Endothelial cell of umbilical vein (primary cell): ENCODE results near the gene AMH. TPM values are rescaled to one million over a fixed set of nuclear protein-coding genes. Genes with fewer than 3 reads are reported as not detected.

Experiments
- BruUV-seq: library from RNA; stranded (reverse); fragments of 400-500 nt; replicated peaks from 2 replicates; lab custom pipeline; 2021; lab: Mats Ljungman, UMichigan
- CTCF ChIA-PET: fragments of 300-600, 350-600 bp; sonication (Branson Sonifier 250); formaldehyde crosslinking; loops from one replicate; lab custom pipeline; 2021; ENCODE audit warnings: antibody characterized with exemption, inconsistent platforms; lab: Charles Lee
- POLR2A ChIA-PET: fragments of 300-600, 350-600 bp; sonication (Branson Sonifier 250); formaldehyde crosslinking; loops from one replicate; lab custom pipeline; 2021; ENCODE audit warnings: antibody characterized with exemption, inconsistent platforms; lab: Charles Lee
- DNase-seq: peaks from one replicate; pipeline ENCODE4 v3.0.0-alpha.2; 2011; ENCODE audit warnings: low read depth, low spot score
- FAIRE-seq: peaks from 2 replicates; lab custom pipeline; 2011; peaks lifted over from hg19 to GRCh38; lab: Jason Lieb, UNC
- H2AFZ ChIP-seq: 2 replicates; pipeline ENCODE4 v1.6.0; 2012; ENCODE audit warnings: low read depth, low read length, control low read depth, inconsistent platforms
- H3K27ac ChIP-seq: 2 replicates; pipeline ENCODE4 v1.5.1; 2011; ENCODE audit warnings: low read depth, mild to moderate bottlenecking, control low read depth, low read length, moderate library complexity; ENCODE audit not compliant: insufficient read depth
- H3K27me3 ChIP-seq, 2 experiments: 2 replicates each; pipeline versions ENCODE4 v1.6.0 to v1.6.1; 2011; ENCODE audit warnings: low read length in 2 of 2, mixed read lengths in 1 of 2; ENCODE audit not compliant: control insufficient read depth in 2 of 2, insufficient read depth in 2 of 2
- H3K36me3 ChIP-seq, 2 experiments: 2 replicates in 1 of 2; 3 replicates in 1 of 2; pipeline ENCODE4 v1.5.1; 2011; ENCODE audit warnings: low read length in 2 of 2, mild to moderate bottlenecking in 1 of 2, moderate library complexity in 1 of 2; ENCODE audit not compliant: control insufficient read depth in 2 of 2, insufficient read depth in 2 of 2; ENCODE audit errors: extremely low read depth in 1 of 2
- H3K4me1 ChIP-seq: 3 replicates; pipeline ENCODE4 v1.5.1; 2011; ENCODE audit warnings: mild to moderate bottlenecking, low read length; ENCODE audit not compliant: control insufficient read depth, insufficient read depth; ENCODE audit errors: extremely low read depth
- H3K4me2 ChIP-seq: 2 replicates; pipeline ENCODE4 v1.6.1; 2011; ENCODE audit warnings: low read length, control low read depth, mixed read lengths; ENCODE audit not compliant: insufficient read depth
- H3K4me3 ChIP-seq, 3 experiments: fragments of 200-600 bp in 1 of 3; sonication (generic), shearing (Covaris generic) in 1 of 3; replicated peaks in 1 of 3; 2 replicates each; pipeline ENCODE4 v1.5.1; 2011 to 2016; ENCODE audit warnings: control low read depth in 3 of 3, low read length in 3 of 3, mild to moderate bottlenecking in 2 of 3, inconsistent platforms in 1 of 3, low read depth in 1 of 3, moderate library complexity in 1 of 3; ENCODE audit not compliant: insufficient read depth in 1 of 3
- H3K79me2 ChIP-seq: 2 replicates; pipeline ENCODE4 v1.6.0; 2012; ENCODE audit warnings: low read length, inconsistent platforms; ENCODE audit not compliant: control insufficient read depth, insufficient read depth
- H3K9ac ChIP-seq: replicated peaks from 2 replicates; pipeline ENCODE3; 2011; ENCODE audit warnings: low read length, control low read depth; ENCODE audit not compliant: insufficient read depth; ENCODE audit errors: extremely low read depth
- H3K9me1 ChIP-seq: replicated peaks from 3 replicates; pipeline ENCODE4 v1.6.0; 2011; ENCODE audit warnings: mild to moderate bottlenecking, low read length; ENCODE audit not compliant: control insufficient read depth, insufficient read depth; ENCODE audit errors: extremely low read depth
- H3K9me3 ChIP-seq: replicated peaks from 2 replicates; pipeline ENCODE4 v1.5.1; 2012; ENCODE audit warnings: low read length, inconsistent platforms; ENCODE audit not compliant: control insufficient read depth, insufficient read depth
- H4K20me1 ChIP-seq: replicated peaks from 2 replicates; pipeline ENCODE3; 2011; ENCODE audit warnings: mild to moderate bottlenecking, low read length; ENCODE audit not compliant: control insufficient read depth, insufficient read depth; ENCODE audit errors: extremely low read depth
- EZH2 ChIP-seq: IDR thresholded peaks from 2 replicates; pipeline ENCODE4 v1.6.1; 2012; ENCODE audit warnings: borderline replicate concordance, low read depth, mild to moderate bottlenecking, moderate library complexity, low read length, inconsistent platforms; ENCODE audit not compliant: severe bottlenecking
- FOS ChIP-seq: IDR thresholded peaks from 2 replicates; pipeline ENCODE4 v1.6.1; 2011; ENCODE audit warnings: mild to moderate bottlenecking, low read length, moderate library complexity, borderline replicate concordance; ENCODE audit not compliant: insufficient read depth
- GATA2 ChIP-seq: IDR thresholded peaks from 2 replicates; pipeline ENCODE4 v1.7.0; 2011; ENCODE audit warnings: low read depth, mild to moderate bottlenecking, moderate library complexity, mixed read lengths, low read length; ENCODE audit not compliant: insufficient read length, insufficient read depth
- JUN ChIP-seq: IDR thresholded peaks from 2 replicates; pipeline ENCODE4 v1.6.1; 2011; ENCODE audit warnings: borderline replicate concordance, low read depth; ENCODE audit not compliant: insufficient read length, insufficient read depth
- MYC ChIP-seq: IDR thresholded peaks from one replicate; pipeline ENCODE4 v1.6.1; 2011; ENCODE audit warnings: mild to moderate bottlenecking, low read depth, low read length
- POLR2A ChIP-seq: IDR thresholded peaks from 2 replicates; pipeline ENCODE4 v1.6.1; 2012; ENCODE audit warnings: low read depth, mild to moderate bottlenecking, control low read depth, low read length
- POLR2AphosphoS5 ChIP-seq: IDR thresholded peaks from 2 replicates; pipeline ENCODE4 v1.6.1; 2012; ENCODE audit warnings: low read depth, mild to moderate bottlenecking, control low read depth, low read length, moderate library complexity; ENCODE audit not compliant: insufficient read depth
- dilution Hi-C: fragments of 300-500 bp; cut with MboI; formaldehyde crosslinking; loops from one replicate; pipeline ENCODE4 v1.15.0; 2019; ENCODE audit warnings: low sequenced_read_pairs; ENCODE audit not compliant: extremely low pct_ligation_motif_present
- intact Hi-C: fragments of 100-400 bp; cut with micrococcal nuclease; formaldehyde crosslinking; loops from one replicate; pipeline ENCODE4 v1.10.0; 2022
- polyA plus RNA-seq, 4 experiments: library from polyadenylated mRNA; depleted of rRNA in 3 of 4; stranded (reverse) in 3 of 4; unstranded in 1 of 4; fragments of >200 nt; gene quantifications; 2 replicates each; pipeline versions ENCODE4 v1.2.1 to v1.2.3, GENCODE V29; 2011 to 2012; ENCODE audit warnings: missing spikeins in 1 of 4
- total RNA-seq: library from RNA; stranded (reverse); gene quantifications from 2 replicates; pipeline ENCODE4 v1.2.3, GENCODE V29; 2021
- TF ChIP-seq, protein P1 (sequence below): IDR thresholded peaks from 2 replicates; pipeline ENCODE4 v1.6.1; 2011; ENCODE audit not compliant: insufficient read depth, insufficient read length
- TF ChIP-seq, protein P2 (sequence below), 2 donors: IDR thresholded peaks; 1 replicate in 1 of 2; 2 replicates in 1 of 2; pipeline ENCODE4 v1.5.1; 2011; ENCODE audit warnings: low read length in 2 of 2, mild to moderate bottlenecking in 2 of 2, moderate library complexity in 2 of 2, control low read depth in 1 of 2, inconsistent platforms in 1 of 2, low read depth in 1 of 2; ENCODE audit not compliant: insufficient read depth in 1 of 2; ENCODE audit errors: extremely low read depth in 1 of 2

AMH gene
- total and polyA plus RNA-seq, 2 donors (not counting 3 experiments of a cell fraction or from before 2014, with no cell fraction given), result 3.3 to 9.6 TPM

DNA sequence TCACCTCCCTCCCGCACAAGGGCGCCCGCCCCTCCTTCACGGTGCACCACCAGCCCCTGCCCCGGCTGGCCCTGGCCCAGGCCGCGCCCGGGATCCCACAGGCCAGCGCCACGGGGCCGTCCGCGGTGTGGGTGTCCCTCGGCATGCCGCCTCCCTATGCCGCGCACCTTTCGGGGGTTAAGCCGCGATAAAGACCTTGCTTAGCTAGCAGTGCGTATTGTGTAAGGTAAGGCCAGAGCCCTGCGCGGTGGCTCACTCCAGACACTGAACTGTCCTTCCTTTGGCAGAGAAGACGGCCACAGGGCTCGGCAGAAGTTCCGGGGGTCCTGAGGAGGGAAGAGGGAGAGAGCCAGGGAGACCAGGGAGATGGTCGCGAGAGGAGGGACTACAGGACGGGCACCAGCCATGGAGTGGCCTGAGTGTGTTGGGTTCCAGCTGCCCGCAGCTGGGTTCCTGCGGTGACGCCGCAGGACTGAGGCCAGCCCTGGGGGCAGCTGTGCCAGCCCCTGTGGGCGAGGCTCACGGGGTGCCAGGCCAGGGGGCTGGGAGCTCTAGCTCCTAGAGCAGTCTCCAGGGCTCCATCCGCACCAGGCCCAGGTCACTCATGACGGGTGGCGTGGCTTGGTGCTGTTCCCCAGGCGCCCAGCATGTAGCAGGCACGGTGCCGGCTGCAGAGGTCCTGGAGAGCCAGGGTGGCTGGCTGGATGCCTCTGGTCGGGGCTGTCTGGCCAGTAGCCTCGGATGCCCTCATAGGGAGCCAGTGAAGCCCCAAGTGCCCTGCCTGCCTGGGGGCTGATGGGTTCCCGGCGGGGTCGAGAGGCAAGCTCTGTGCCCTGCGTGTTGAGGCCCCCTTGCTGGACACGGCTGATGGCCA, 20.7 kb upstream of the AMH start:
- no peak overlapping the region for H2AFZ ChIP-seq
- no peak for TF ChIP-seq GATA2
- no peak for TF ChIP-seq JUN
- TF ChIP-seq FOS, result no peak
- TF ChIP-seq, protein P1, sequence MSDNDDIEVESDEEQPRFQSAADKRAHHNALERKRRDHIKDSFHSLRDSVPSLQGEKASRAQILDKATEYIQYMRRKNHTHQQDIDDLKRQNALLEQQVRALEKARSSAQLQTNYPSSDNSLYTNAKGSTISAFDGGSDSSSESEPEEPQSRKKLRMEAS, result no peak
- TF ChIP-seq POLR2AphosphoS5, result no peak
- no peak for TF ChIP-seq POLR2A
- TF ChIP-seq, protein P2, sequence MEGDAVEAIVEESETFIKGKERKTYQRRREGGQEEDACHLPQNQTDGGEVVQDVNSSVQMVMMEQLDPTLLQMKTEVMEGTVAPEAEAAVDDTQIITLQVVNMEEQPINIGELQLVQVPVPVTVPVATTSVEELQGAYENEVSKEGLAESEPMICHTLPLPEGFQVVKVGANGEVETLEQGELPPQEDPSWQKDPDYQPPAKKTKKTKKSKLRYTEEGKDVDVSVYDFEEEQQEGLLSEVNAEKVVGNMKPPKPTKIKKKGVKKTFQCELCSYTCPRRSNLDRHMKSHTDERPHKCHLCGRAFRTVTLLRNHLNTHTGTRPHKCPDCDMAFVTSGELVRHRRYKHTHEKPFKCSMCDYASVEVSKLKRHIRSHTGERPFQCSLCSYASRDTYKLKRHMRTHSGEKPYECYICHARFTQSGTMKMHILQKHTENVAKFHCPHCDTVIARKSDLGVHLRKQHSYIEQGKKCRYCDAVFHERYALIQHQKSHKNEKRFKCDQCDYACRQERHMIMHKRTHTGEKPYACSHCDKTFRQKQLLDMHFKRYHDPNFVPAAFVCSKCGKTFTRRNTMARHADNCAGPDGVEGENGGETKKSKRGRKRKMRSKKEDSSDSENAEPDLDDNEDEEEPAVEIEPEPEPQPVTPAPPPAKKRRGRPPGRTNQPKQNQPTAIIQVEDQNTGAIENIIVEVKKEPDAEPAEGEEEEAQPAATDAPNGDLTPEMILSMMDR (IDR thresholded peaks at IDR 0.05; ENCODE audit: extremely low read depth in 1 of 2, insufficient read depth in 1 of 2, low read depth in 1 of 2, low read length in 2 of 2), result no peak
- TF ChIP-seq MYC, result no peak
- TF ChIP-seq EZH2, result no peak
- POLR2A ChIA-PET, result no interaction called here
- no peaks in the 10 kb centered on the region for H3K4me1 ChIP-seq
- H3K27ac ChIP-seq, result no peak overlapping the region
- H3K4me2 ChIP-seq, result no peak overlapping the region
- no peaks in the 10 kb centered on the region for H3K9me3 ChIP-seq
- H3K79me2 ChIP-seq, result peaks cover 5% of the 10 kb centered on the region
- intact Hi-C loops (no loop called here), dilution Hi-C loops (no loop called here)
- no TSS peak for BruUV-seq
- no peak overlapping the region for H3K4me3 ChIP-seq
- H3K36me3 ChIP-seq, result peaks cover 2 to 36% of the 10 kb centered on the region in 2 experiments
- CTCF ChIA-PET, result no interaction called here
- FAIRE-seq, result no peak
- H3K27me3 ChIP-seq, result no peaks in the 10 kb centered on the region
- H4K20me1 ChIP-seq, result no peaks in the 10 kb centered on the region
- no peaks in the 10 kb centered on the region for H3K9me1 ChIP-seq
- DNase-seq, result no peak
- H3K9ac ChIP-seq, result no peak overlapping the region
